HEK293 (cell line): ENCODE data around the gene WRNIP1.

Experiments
- CTCF ChIA-PET: fragments of 350-600 bp; formaldehyde crosslinking; extraction: SDS; loops from one replicate; lab custom pipeline; 2021; ENCODE audit warnings: antibody characterized with exemption; lab: Yijun Ruan, JAX
- POLR2A ChIA-PET: fragments of 300-600 bp; formaldehyde crosslinking; extraction: SDS; loops from one replicate; lab custom pipeline; 2020; ENCODE audit warnings: antibody characterized with exemption, inconsistent platforms; lab: Yijun Ruan, JAX
- H3K27ac ChIP-seq: fragments of 200-500 bp; sonication (Bioruptor generic); 2 replicates; pipeline ENCODE4 v1.5.1; 2014; ENCODE audit warnings: low read depth, low read length, control low read depth, inconsistent platforms; ENCODE audit errors: extremely low read depth
- H3K36me3 ChIP-seq, 2 experiments: fragments of 200-500 bp in 1 of 2; sonication (Bioruptor generic) in 1 of 2; 1 replicate in 1 of 2; 2 replicates in 1 of 2; pipeline ENCODE4 v1.5.1; 2014 to 2017; ENCODE audit warnings: inconsistent platforms in 2 of 2, low read length in 2 of 2; ENCODE audit not compliant: control insufficient read depth in 2 of 2, insufficient read depth in 1 of 2
- H3K4me1 ChIP-seq: fragments of 200-500 bp; sonication (Bioruptor generic); 2 replicates; pipeline ENCODE4 v1.5.1; 2014; ENCODE audit warnings: mild to moderate bottlenecking, low read length, inconsistent platforms; ENCODE audit not compliant: control insufficient read depth, insufficient read depth
- H3K4me3 ChIP-seq: 2 replicates; pipeline ENCODE4 v1.5.1; 2011; ENCODE audit warnings: low read depth, mild to moderate bottlenecking, control low read depth, low read length, moderate library complexity
- H3K9me3 ChIP-seq: fragments of 200-500 bp; sonication (Bioruptor generic); 2 replicates; pipeline ENCODE4 v1.5.1; 2014; ENCODE audit warnings: low read depth, low read length, inconsistent platforms; ENCODE audit not compliant: control insufficient read depth, insufficient read depth
- ZNF350 ChIP-seq: fragments of 450-650 bp; formaldehyde crosslinking; IDR thresholded peaks from 2 replicates; pipeline ENCODE4 v1.5.0; 2017; ENCODE audit warnings: missing biosample characterization, mild to moderate bottlenecking, missing genetic modification characterization
- ZNF366 ChIP-seq: fragments of 450-650 bp; formaldehyde crosslinking; conservative IDR thresholded peaks from 2 replicates; pipeline ENCODE4 v1.5.1; 2016; ENCODE audit warnings: missing biosample characterization, missing genetic modification characterization

Gene WRNIP1

DNA sequence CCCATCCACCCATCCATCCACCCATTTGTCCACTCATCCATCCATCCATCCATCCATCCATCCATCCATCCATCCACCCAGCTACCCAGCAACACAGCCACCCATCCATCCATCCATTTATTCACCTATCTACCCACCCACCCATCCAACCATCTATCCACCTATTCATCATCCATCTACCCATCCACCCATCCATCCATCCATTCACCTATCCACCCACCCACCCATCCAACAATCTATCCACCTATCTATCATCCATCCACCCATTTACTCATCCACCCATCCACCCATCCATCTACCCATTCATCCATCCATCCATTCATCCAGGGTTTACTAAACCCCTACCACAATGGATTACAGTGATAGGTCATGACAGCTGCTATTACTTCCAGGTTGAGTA is 69.1 kb downstream of the WRNIP1 start:
- no peaks in the 10 kb centered on the region for H3K9me3 ChIP-seq
- H3K4me1 ChIP-seq, result peaks cover 8% of the 10 kb centered on the region
- H3K4me3 ChIP-seq, result no peak overlapping the region
- no peak overlapping the region for H3K27ac ChIP-seq
- ChIA-PET CTCF (interaction anchor here (0.6 to 2.2 kb wide), 4 partner anchors 11 to 98 kb away, joined by 3 to 8 read pairs (median 4); no protein-coding TSS in a partner anchor), POLR2A (no interaction called here)
- peaks cover 4 to 43% of the 10 kb centered on the region in 2 experiments; a peak in 2 of 3 replicates for H3K36me3 ChIP-seq
- TF ChIP-seq ZNF350 (tag by site-specific recombination), result no peak
- peak; percentile 91 for TF ChIP-seq ZNF366 (tag by site-specific recombination)
